ENCODE measurements around the gene RREB1. TPM values are rescaled to one million over a fixed set of nuclear protein-coding genes. Genes with fewer than 3 reads are reported as not detected.

RREB1 gene
- total RNA-seq, 1 donor from 2014 or later = 12.7 TPM

GRCh38 chr6:7115543-7116231, 7.9 kb downstream of the RREB1 start:
- Mint-ChIP-seq H3K27me3 (ENCODE audit: insufficient read depth) (peaks cover 8% of the 10 kb centered on the region), H3K27ac (no peak overlapping the region), H3K4me1 (ENCODE audit: low read depth) (peaks cover 47% of the 10 kb centered on the region), H3K36me3 (ENCODE audit: low read depth) (peaks cover 12% of the 10 kb centered on the region), H3K4me3 (no peak overlapping the region), H3K9me3 (no peaks in the 10 kb centered on the region)
- no peak for DNase-seq (ENCODE audit: low spot score)
- intact Hi-C loops (cut with micrococcal nuclease) = no loop called here

GRCh38 chr6:7119272-7119801, 11.6 kb downstream of the RREB1 start:
- peak overlapping the region; percentile 25 for H3K27ac Mint-ChIP-seq

GRCh38 chr6:7121700-7122241, 14.0 kb downstream of the RREB1 start:
- Mint-ChIP-seq H3K27me3 (ENCODE audit: insufficient read depth) (no peaks in the 10 kb centered on the region), H3K4me1 (ENCODE audit: low read depth) (peaks cover 27% of the 10 kb centered on the region), H3K4me3 (no peak overlapping the region), H3K27ac (no peak overlapping the region), H3K9me3 (no peaks in the 10 kb centered on the region), H3K36me3 (ENCODE audit: low read depth) (peaks cover 19% of the 10 kb centered on the region)
- intact Hi-C loops (cut with micrococcal nuclease) = no loop called here
- no peak for DNase-seq (ENCODE audit: low spot score)

More at GRCh38 chr6:7119272-7119801, 11.6 kb downstream of the RREB1 start:
- no peak overlapping the region for H3K4me3 Mint-ChIP-seq
- no peaks in the 10 kb centered on the region for H3K27me3 Mint-ChIP-seq (ENCODE audit: insufficient read depth)
- intact Hi-C loops (cut with micrococcal nuclease) = no loop called here
- peaks cover 29% of the 10 kb centered on the region for H3K4me1 Mint-ChIP-seq (ENCODE audit: low read depth)
- no peaks in the 10 kb centered on the region for H3K9me3 Mint-ChIP-seq
- no peak for DNase-seq (ENCODE audit: low spot score)
- peaks cover 13% of the 10 kb centered on the region for H3K36me3 Mint-ChIP-seq (ENCODE audit: low read depth)

- intact Hi-C loops (cut with micrococcal nuclease) = no loop called here
- Mint-ChIP-seq H3K36me3 (ENCODE audit: low read depth) (peaks cover 19% of the 10 kb centered on the region), H3K9me3 (no peaks in the 10 kb centered on the region), H3K4me3 (no peak overlapping the region), H3K27me3 (ENCODE audit: insufficient read depth) (no peaks in the 10 kb centered on the region), H3K27ac (no peak overlapping the region), H3K4me1 (ENCODE audit: low read depth) (peaks cover 34% of the 10 kb centered on the region)
- no peak for DNase-seq (ENCODE audit: low spot score)
Measured at GRCh38 chr6:7122684-7123083, 14.9 kb downstream of the RREB1 start.

- intact Hi-C loops (cut with micrococcal nuclease) = no loop called here
- Mint-ChIP-seq H3K4me1 (ENCODE audit: low read depth) (peaks cover 46% of the 10 kb centered on the region), H3K9me3 (no peaks in the 10 kb centered on the region), H3K4me3 (no peak overlapping the region), H3K27me3 (ENCODE audit: insufficient read depth) (no peaks in the 10 kb centered on the region), H3K36me3 (ENCODE audit: low read depth) (peaks cover 25% of the 10 kb centered on the region), H3K27ac (no peak overlapping the region)
- no peak for DNase-seq (ENCODE audit: low spot score)
Measured at GRCh38 chr6:7124114-7124513, 16.4 kb downstream of the RREB1 start.

GRCh38 chr6:7124636-7125035, 16.9 kb downstream of the RREB1 start:
- no peaks in the 10 kb centered on the region for H3K9me3 Mint-ChIP-seq
- no peak overlapping the region for H3K27ac Mint-ChIP-seq
- intact Hi-C loops (cut with micrococcal nuclease) = no loop called here
- no peaks in the 10 kb centered on the region for H3K27me3 Mint-ChIP-seq (ENCODE audit: insufficient read depth)
- H3K4me1 Mint-ChIP-seq (ENCODE audit: low read depth) = peaks cover 46% of the 10 kb centered on the region
- peaks cover 20% of the 10 kb centered on the region for H3K36me3 Mint-ChIP-seq (ENCODE audit: low read depth)
- H3K4me3 Mint-ChIP-seq = no peak overlapping the region
- DNase-seq (ENCODE audit: low spot score) = no peak

- DNase-seq (ENCODE audit: low spot score) = no peak
- no peak overlapping the region for H3K4me3 Mint-ChIP-seq
- H3K36me3 Mint-ChIP-seq (ENCODE audit: low read depth) = peaks cover 19% of the 10 kb centered on the region
- H3K27me3 Mint-ChIP-seq (ENCODE audit: insufficient read depth) = no peaks in the 10 kb centered on the region
- no peaks in the 10 kb centered on the region for H3K9me3 Mint-ChIP-seq
- no peak overlapping the region for H3K27ac Mint-ChIP-seq
- intact Hi-C loops (cut with micrococcal nuclease) = no loop called here
- peaks cover 52% of the 10 kb centered on the region for H3K4me1 Mint-ChIP-seq (ENCODE audit: low read depth)
Measured at GRCh38 chr6:7125290-7125689, 17.5 kb downstream of the RREB1 start.

- Mint-ChIP-seq H3K27ac (no peak overlapping the region), H3K9me3 (no peaks in the 10 kb centered on the region), H3K4me3 (no peak overlapping the region), H3K4me1 (ENCODE audit: low read depth) (peaks cover 55% of the 10 kb centered on the region), H3K36me3 (ENCODE audit: low read depth) (peaks cover 20% of the 10 kb centered on the region), H3K27me3 (ENCODE audit: insufficient read depth) (no peaks in the 10 kb centered on the region)
- intact Hi-C loops (cut with micrococcal nuclease) = no loop called here
- DNase-seq (ENCODE audit: low spot score) = no peak
Measured at GRCh38 chr6:7126754-7127153, 19.0 kb downstream of the RREB1 start.

- H3K9me3 Mint-ChIP-seq = no peaks in the 10 kb centered on the region
- no peak overlapping the region for H3K4me3 Mint-ChIP-seq
- H3K27ac Mint-ChIP-seq = peak overlapping the region; percentile 50
- no peaks in the 10 kb centered on the region for H3K27me3 Mint-ChIP-seq (ENCODE audit: insufficient read depth)
- peaks cover 18% of the 10 kb centered on the region for H3K36me3 Mint-ChIP-seq (ENCODE audit: low read depth)
- H3K4me1 Mint-ChIP-seq (ENCODE audit: low read depth) = peaks cover 60% of the 10 kb centered on the region
- intact Hi-C loops (cut with micrococcal nuclease) = no loop called here
- DNase-seq (ENCODE audit: low spot score) = no peak
Measured at GRCh38 chr6:7127680-7128079, 19.9 kb downstream of the RREB1 start.

GRCh38 chr6:7129360-7129759, 21.6 kb downstream of the RREB1 start:
- Mint-ChIP-seq H3K27me3 (ENCODE audit: insufficient read depth) (no peaks in the 10 kb centered on the region), H3K36me3 (ENCODE audit: low read depth) (peaks cover 15% of the 10 kb centered on the region), H3K27ac (no peak overlapping the region), H3K4me1 (ENCODE audit: low read depth) (peaks cover 59% of the 10 kb centered on the region), H3K4me3 (no peak overlapping the region), H3K9me3 (no peaks in the 10 kb centered on the region)
- intact Hi-C loops (cut with micrococcal nuclease) = no loop called here
- DNase-seq (ENCODE audit: low spot score) = no peak

GRCh38 chr6:7129784-7130569, 22.2 kb downstream of the RREB1 start:
- no peaks in the 10 kb centered on the region for H3K9me3 Mint-ChIP-seq
- no peaks in the 10 kb centered on the region for H3K27me3 Mint-ChIP-seq (ENCODE audit: insufficient read depth)
- H3K27ac Mint-ChIP-seq = peak overlapping the region; percentile 27
- DNase-seq (ENCODE audit: low spot score) = no peak
- intact Hi-C loops (cut with micrococcal nuclease) = loop anchor here (10.0 kb wide), 1 partner anchor 335 kb away; no protein-coding TSS in a partner anchor
- peaks cover 15% of the 10 kb centered on the region for H3K36me3 Mint-ChIP-seq (ENCODE audit: low read depth)
- H3K4me3 Mint-ChIP-seq = peak overlapping the region; percentile 32
- peaks cover 58% of the 10 kb centered on the region for H3K4me1 Mint-ChIP-seq (ENCODE audit: low read depth)

GRCh38 chr6:7131390-7131789, 23.6 kb downstream of the RREB1 start:
- Mint-ChIP-seq H3K4me1 (ENCODE audit: low read depth) (peaks cover 60% of the 10 kb centered on the region), H3K9me3 (no peaks in the 10 kb centered on the region), H3K4me3 (no peak overlapping the region), H3K27ac (no peak overlapping the region), H3K36me3 (ENCODE audit: low read depth) (peaks cover 9% of the 10 kb centered on the region), H3K27me3 (ENCODE audit: insufficient read depth) (no peaks in the 10 kb centered on the region)
- no peak for DNase-seq (ENCODE audit: low spot score)
- intact Hi-C loops (cut with micrococcal nuclease) = loop anchor here (10.0 kb wide), 1 partner anchor 337 kb away; no protein-coding TSS in a partner anchor
